Right cardiac atrium (tissue), 5 donors: ENCODE data around the gene TRUB2. TPM values are rescaled to one million over a fixed set of nuclear protein-coding genes. Genes with fewer than 3 reads are reported as not detected.

Experiments
- ATAC-seq, 2 donors: fragments of 200-7000 bp; cut with Tn5 transposase; one replicate each; pipeline versions ENCODE4 v1.8.0 to v1.9.1; 2020; ENCODE audit warnings: moderate library complexity in 2 of 2, mild to moderate bottlenecking in 1 of 2
- DNase-seq, 3 donors: peaks; one replicate each; pipeline ENCODE4 v3.0.0-alpha.2; 2020
- H3K27ac ChIP-seq: one replicate; pipeline ENCODE4 v1.5.1; 2013; ENCODE audit warnings: mild to moderate bottlenecking, low read length, control low read depth, moderate library complexity
- H3K27me3 ChIP-seq: one replicate; pipeline ENCODE4 v1.6.1; 2013; ENCODE audit not compliant: control insufficient read depth, insufficient read depth
- H3K4me1 ChIP-seq: one replicate; pipeline ENCODE4 v1.6.1; 2013; ENCODE audit warnings: low read length; ENCODE audit not compliant: control insufficient read depth, insufficient read depth
- H3K4me3 ChIP-seq: one replicate; pipeline ENCODE4 v1.5.1; 2013; ENCODE audit warnings: low read length, control low read depth
- H3K9me3 ChIP-seq: one replicate; pipeline ENCODE4 v1.6.1; 2013; ENCODE audit warnings: low read length; ENCODE audit not compliant: control insufficient read depth
- WGBS: extraction: QIAGEN DNeasy Blood & Tissue Kit; methylation state at CpG from one replicate; pipeline ENCODE4 v1.1.7; 2013; 5-methylcytosine and 5-hydroxymethylcytosine counted together
- intact Hi-C, 4 donors: fragments of 100-400 bp; cut with DNase I; formaldehyde crosslinking; loops; one replicate each; pipeline versions ENCODE4 v1.11.0 to v1.14.0; 2022 to 2023
- long read RNA-seq, 4 donors: library from polyadenylated mRNA; unstranded; transcript quantifications; one replicate each; pipeline ENCODE4 v2.0.0, GENCODE V29; 2020 to 2021
- polyA plus RNA-seq: library from polyadenylated mRNA; stranded (reverse); fragments of 200-250 nt; gene quantifications from one replicate; pipeline ENCODE4 v1.2.3, GENCODE V29; 2013
- total RNA-seq, 4 donors: library from RNA; stranded (reverse); fragmentation: NEBNext Ultra II Directional; extraction: Animal tissue kit (Norgen Biotek cat#: 25700); gene quantifications; one replicate each; pipeline ENCODE4 v1.2.1, GENCODE V29; 2021
- donor health status: healthy with polysubstance abuse.
- donor health status: DM: no; HTN: yes; CAD: no.
- donor health status: DM: no; HTN: no; CAD: no.
- donor health status: DM: no; HTN: yes; CAD: no; lungs with severe emphysema.
- donor health status: DM: yes; HTN: yes; CAD: no.

The TRUB2 gene
- 10 to 100 TPM; 19.9 to 29.0 (median 25.9) TPM for total RNA-seq
- 24.6 TPM for polyA plus RNA-seq
- long read RNA-seq, donor 1, full-length matches to known transcripts = 71 of 78 reads
- long read RNA-seq, donor 1, partial matches to known transcripts = 1 of 78 reads
- long read RNA-seq, donor 1, other reads (novel, unspliced or antisense) = 6 of 78 reads
- long read RNA-seq, donor 2, full-length matches to known transcripts = 30 of 33 reads
- long read RNA-seq, donor 2, partial matches to known transcripts = 0 of 33 reads
- long read RNA-seq, donor 2, other reads (novel, unspliced or antisense) = 3 of 33 reads
- long read RNA-seq, donor 3, full-length matches to known transcripts = 111 of 122 reads
- long read RNA-seq, donor 3, partial matches to known transcripts = 0 of 122 reads
- long read RNA-seq, donor 3, other reads (novel, unspliced or antisense) = 11 of 122 reads
- long read RNA-seq, donor 4, full-length matches to known transcripts = 20 of 25 reads
- long read RNA-seq, donor 4, partial matches to known transcripts = 1 of 25 reads
- long read RNA-seq, donor 4, other reads (novel, unspliced or antisense) = 4 of 25 reads

- DNase-seq = peak; percentile 93 to 97 (median 96)
- H3K4me3 ChIP-seq = peak within 1 kb of the TSS; percentile 73
- H3K27me3 ChIP-seq = no peaks in the 10 kb centered on the region
- intact Hi-C loops = no loop called here
- H3K9me3 ChIP-seq = no peaks in the 10 kb centered on the region
- peak; percentile 98 for ATAC-seq
- peak within 1 kb of the TSS; percentile 98 for H3K27ac ChIP-seq
- WGBS = under 1% methylated on average over 83 of the region's 83 CpGs
- peaks cover 6% of the 10 kb centered on the region for H3K4me1 ChIP-seq
Observed at GRCh38 chr9:128322404-128323211, at the start of gene TRUB2, which contains the start of gene COQ4. TRUB2 (minus strand) TSS chr9:128322447; CDS start chr9:128322408, 39 bp downstream. COQ4 (plus strand) TSS chr9:128322839; CDS start chr9:128322859, 20 bp downstream.

GRCh38 chr9:128371630-128372117 lies 49.4 kb upstream of the TRUB2 start:
- H3K27me3 ChIP-seq = no peaks in the 10 kb centered on the region
- no peak for ATAC-seq
- peaks cover 4% of the 10 kb centered on the region for H3K4me1 ChIP-seq
- DNase-seq = no peak
- peak overlapping the region; percentile 94 for H3K27ac ChIP-seq
- intact Hi-C loops = loop anchor here in 1 of 4 donors (10.0 kb wide), 1 partner anchor 323 kb away; no protein-coding TSS in a partner anchor
- peak overlapping the region; percentile 77 for H3K4me3 ChIP-seq
- under 1% methylated on average over 10 of the region's 10 CpGs for whole genome bisulfite sequencing
- no peaks in the 10 kb centered on the region for H3K9me3 ChIP-seq

- peaks cover 4% of the 10 kb centered on the region for H3K4me1 ChIP-seq
- H3K27ac ChIP-seq = peak within 1 kb of the TSS; percentile 96
- no peaks in the 10 kb centered on the region for H3K9me3 ChIP-seq
- H3K27me3 ChIP-seq = no peaks in the 10 kb centered on the region
- H3K4me3 ChIP-seq = peak within 1 kb of the TSS; percentile 77
- intact Hi-C loops = loop anchor here in 1 of 4 donors (10.0 kb wide), 1 partner anchor 324 kb away; no protein-coding TSS in a partner anchor
- DNase-seq (peak; percentile 97 to 98 (median 98)), ATAC-seq (peak; percentile 98)
- WGBS = under 1% methylated on average over 55 of the region's 55 CpGs
Observed at GRCh38 chr9:128370752-128371629, 48.7 kb upstream of the TRUB2 start, which contains the start of gene URM1. URM1 (plus strand) TSS chr9:128371374; CDS start chr9:128371381, 7 bp downstream.

- Histone ChIP-seq H3K4me1 (peaks cover 4% of the 10 kb centered on the region), H3K27ac (peak overlapping the region; percentile 96), H3K27me3 (no peaks in the 10 kb centered on the region), H3K9me3 (no peaks in the 10 kb centered on the region), H3K4me3 (peak overlapping the region; percentile 77)
- DNase-seq (no peak), ATAC-seq (no peak)
- intact Hi-C loops = loop anchor here in 1 of 4 donors (10.0 kb wide), 1 partner anchor 324 kb away; no protein-coding TSS in a partner anchor
Observed at GRCh38 chr9:128370367-128370751, 48.1 kb upstream of the TRUB2 start.

GRCh38 chr9:128369024-128369706 lies 46.9 kb upstream of the TRUB2 start:
- Histone ChIP-seq H3K27ac (no peak overlapping the region), H3K4me3 (no peak overlapping the region), H3K4me1 (peaks cover 4% of the 10 kb centered on the region), H3K27me3 (no peaks in the 10 kb centered on the region), H3K9me3 (no peaks in the 10 kb centered on the region)
- intact Hi-C loops = loop anchor here in 2 of 4 donors (10.0 kb wide), 1 partner anchor 46 kb away; no protein-coding TSS in a partner anchor
- no peak for DNase-seq
- WGBS = 90% methylated on average over 9 of the region's 9 CpGs
- ATAC-seq = no peak

- WGBS = 82% methylated on average over 4 of the region's 4 CpGs
- H3K27ac ChIP-seq = no peak overlapping the region
- H3K27me3 ChIP-seq = no peaks in the 10 kb centered on the region
Observed at GRCh38 chr9:128365525-128365924, 43.3 kb upstream of the TRUB2 start.

GRCh38 chr9:128362774-128363173 lies 40.5 kb upstream of the TRUB2 start:
- WGBS = 73% methylated on average over 3 of the region's 3 CpGs
- ATAC-seq = no peak
- Histone ChIP-seq H3K4me1 (no peaks in the 10 kb centered on the region), H3K27me3 (no peaks in the 10 kb centered on the region), H3K9me3 (no peaks in the 10 kb centered on the region), H3K4me3 (no peak overlapping the region), H3K27ac (no peak overlapping the region)
- intact Hi-C loops = loop anchor here in 2 of 4 donors (10.0 kb wide), 1 partner anchor 52 kb away; no protein-coding TSS in a partner anchor
- DNase-seq = no peak

More at GRCh38 chr9:128365525-128365924, 43.3 kb upstream of the TRUB2 start:
- DNase-seq (no peak), ATAC-seq (no peak)
- Histone ChIP-seq H3K9me3 (no peaks in the 10 kb centered on the region), H3K4me1 (no peaks in the 10 kb centered on the region), H3K4me3 (peak overlapping the region; percentile 20)
- intact Hi-C loops = loop anchor here in 2 of 4 donors (10.0 kb wide), 1 partner anchor 49 kb away; no protein-coding TSS in a partner anchor

- Histone ChIP-seq H3K9me3 (no peaks in the 10 kb centered on the region), H3K4me1 (no peaks in the 10 kb centered on the region), H3K27me3 (no peaks in the 10 kb centered on the region), H3K27ac (peak overlapping the region; percentile 34), H3K4me3 (peak overlapping the region; percentile 5)
- peak; percentile 89 to 90 for ATAC-seq
- intact Hi-C loops = loop anchor here in 2 of 4 donors (10.0 kb wide), 1 partner anchor 53 kb away; no protein-coding TSS in a partner anchor
- 9% methylated on average over 20 of the region's 20 CpGs for WGBS
- peak; percentile 85 to 94 (median 90) for DNase-seq
Observed at GRCh38 chr9:128361986-128362646, 39.9 kb upstream of the TRUB2 start.
